T-helper 1 cell treated with Interleukin-12 subunit alpha and Interleukin-12 subunit beta and Interleukin-4 antibody, amounts not matched to agents 30 μg/mL and 1 μg/mL, for 36 hours (primary cell): ENCODE results near the gene ARL17A.
"Not testable (repeated sequence)": the region's sequence is repeated elsewhere in the genome, so short reads cannot be mapped to it uniquely, and the experiment has no call there.

ENCODE experiments used
- H3K27ac Mint-ChIP-seq: one replicate; pipeline ENCODE4 v1.8.0; 2021; ENCODE audit warnings: mild to moderate bottlenecking, mixed read lengths
- H3K27me3 Mint-ChIP-seq: one replicate; pipeline ENCODE4 v1.8.0; 2021; ENCODE audit warnings: low read depth, mixed read lengths
- H3K36me3 Mint-ChIP-seq: one replicate; pipeline ENCODE4 v1.8.0; 2021; ENCODE audit warnings: low read depth, mixed read lengths
- H3K4me1 Mint-ChIP-seq: one replicate; pipeline ENCODE4 v1.8.0; 2021; ENCODE audit warnings: low read depth, mixed read lengths
- H3K4me3 Mint-ChIP-seq: one replicate; pipeline ENCODE4 v1.8.0; 2021; ENCODE audit warnings: mild to moderate bottlenecking, moderate library complexity, mixed read lengths
- H3K9me3 Mint-ChIP-seq: one replicate; pipeline ENCODE4 v1.8.0; 2021; ENCODE audit warnings: mixed read lengths

ARL17A gene

GRCh38 chr17:46579083-46580075, at the start of gene ARL17A:
Gene ARL17A (minus strand): TSS chr17:46579691. CDS start chr17:46576322, 3,369 bp downstream.
- not testable (repeated sequence) for H3K27me3 Mint-ChIP-seq, H3K4me3 Mint-ChIP-seq, H3K27ac Mint-ChIP-seq, H3K4me1 Mint-ChIP-seq, H3K36me3 Mint-ChIP-seq, H3K9me3 Mint-ChIP-seq

GRCh38 chr17:46628753-46629436, 49.4 kb upstream of the ARL17A start:
- H3K4me3 Mint-ChIP-seq, H3K27me3 Mint-ChIP-seq: not testable (repeated sequence)

GRCh38 chr17:46627452-46627851, 48.0 kb upstream of the ARL17A start:
- H3K27me3 Mint-ChIP-seq, H3K36me3 Mint-ChIP-seq, H3K4me3 Mint-ChIP-seq, H3K27ac Mint-ChIP-seq, H3K9me3 Mint-ChIP-seq, H3K4me1 Mint-ChIP-seq: not testable (repeated sequence)

More at GRCh38 chr17:46628753-46629436, 49.4 kb upstream of the ARL17A start:
- H3K36me3 Mint-ChIP-seq, H3K4me1 Mint-ChIP-seq, H3K27ac Mint-ChIP-seq, H3K9me3 Mint-ChIP-seq: not testable (repeated sequence)

- not testable (repeated sequence) for H3K36me3 Mint-ChIP-seq, H3K27me3 Mint-ChIP-seq, H3K9me3 Mint-ChIP-seq, H3K27ac Mint-ChIP-seq, H3K4me3 Mint-ChIP-seq, H3K4me1 Mint-ChIP-seq
Observed at GRCh38 chr17:46624726-46625125, 45.2 kb upstream of the ARL17A start.

GRCh38 chr17:46623790-46624189, 44.3 kb upstream of the ARL17A start:
- not testable (repeated sequence) for H3K27me3 Mint-ChIP-seq, H3K4me3 Mint-ChIP-seq, H3K9me3 Mint-ChIP-seq, H3K36me3 Mint-ChIP-seq, H3K4me1 Mint-ChIP-seq, H3K27ac Mint-ChIP-seq

- H3K27me3 Mint-ChIP-seq, H3K4me3 Mint-ChIP-seq, H3K27ac Mint-ChIP-seq, H3K9me3 Mint-ChIP-seq, H3K36me3 Mint-ChIP-seq, H3K4me1 Mint-ChIP-seq: not testable (repeated sequence)
Observed at GRCh38 chr17:46618975-46619374, 39.5 kb upstream of the ARL17A start.

- not testable (repeated sequence) for H3K27ac Mint-ChIP-seq, H3K9me3 Mint-ChIP-seq, H3K27me3 Mint-ChIP-seq, H3K4me3 Mint-ChIP-seq, H3K4me1 Mint-ChIP-seq, H3K36me3 Mint-ChIP-seq
Observed at GRCh38 chr17:46617121-46617520, 37.6 kb upstream of the ARL17A start.

- H3K4me1 Mint-ChIP-seq, H3K27ac Mint-ChIP-seq, H3K36me3 Mint-ChIP-seq, H3K4me3 Mint-ChIP-seq, H3K9me3 Mint-ChIP-seq, H3K27me3 Mint-ChIP-seq: not testable (repeated sequence)
Observed at GRCh38 chr17:46613876-46614275, 34.4 kb upstream of the ARL17A start.

GRCh38 chr17:46611304-46611703, 31.8 kb upstream of the ARL17A start:
- not testable (repeated sequence) for H3K4me1 Mint-ChIP-seq, H3K36me3 Mint-ChIP-seq, H3K27ac Mint-ChIP-seq, H3K4me3 Mint-ChIP-seq, H3K9me3 Mint-ChIP-seq, H3K27me3 Mint-ChIP-seq

- not testable (repeated sequence) for H3K9me3 Mint-ChIP-seq, H3K4me3 Mint-ChIP-seq, H3K27ac Mint-ChIP-seq, H3K4me1 Mint-ChIP-seq, H3K27me3 Mint-ChIP-seq, H3K36me3 Mint-ChIP-seq
Observed at GRCh38 chr17:46603125-46603524, 23.6 kb upstream of the ARL17A start.

- not testable (repeated sequence) for H3K27ac Mint-ChIP-seq, H3K9me3 Mint-ChIP-seq, H3K4me3 Mint-ChIP-seq, H3K36me3 Mint-ChIP-seq, H3K4me1 Mint-ChIP-seq, H3K27me3 Mint-ChIP-seq
Observed at GRCh38 chr17:46600767-46601166, 21.3 kb upstream of the ARL17A start.

- H3K4me1 Mint-ChIP-seq, H3K27me3 Mint-ChIP-seq, H3K27ac Mint-ChIP-seq, H3K9me3 Mint-ChIP-seq, H3K4me3 Mint-ChIP-seq, H3K36me3 Mint-ChIP-seq: not testable (repeated sequence)
Observed at GRCh38 chr17:46598344-46598931, 18.9 kb upstream of the ARL17A start.

GRCh38 chr17:46591332-46591731, 11.8 kb upstream of the ARL17A start:
- H3K27ac Mint-ChIP-seq, H3K27me3 Mint-ChIP-seq, H3K36me3 Mint-ChIP-seq, H3K4me3 Mint-ChIP-seq, H3K9me3 Mint-ChIP-seq, H3K4me1 Mint-ChIP-seq: not testable (repeated sequence)

- not testable (repeated sequence) for H3K4me3 Mint-ChIP-seq, H3K27ac Mint-ChIP-seq, H3K36me3 Mint-ChIP-seq, H3K27me3 Mint-ChIP-seq, H3K4me1 Mint-ChIP-seq, H3K9me3 Mint-ChIP-seq
Observed at GRCh38 chr17:46590157-46591146, 11.0 kb upstream of the ARL17A start, which contains the start of gene NSF. Gene NSF (plus strand): TSS chr17:46590669. CDS start chr17:46590776, 107 bp downstream.
